Measurements from ENCODE around the gene CGB2.
"Not testable (repeated sequence)": the region's sequence is repeated elsewhere in the genome, so short reads cannot be mapped to it uniquely, and the experiment has no call there.

DNA sequence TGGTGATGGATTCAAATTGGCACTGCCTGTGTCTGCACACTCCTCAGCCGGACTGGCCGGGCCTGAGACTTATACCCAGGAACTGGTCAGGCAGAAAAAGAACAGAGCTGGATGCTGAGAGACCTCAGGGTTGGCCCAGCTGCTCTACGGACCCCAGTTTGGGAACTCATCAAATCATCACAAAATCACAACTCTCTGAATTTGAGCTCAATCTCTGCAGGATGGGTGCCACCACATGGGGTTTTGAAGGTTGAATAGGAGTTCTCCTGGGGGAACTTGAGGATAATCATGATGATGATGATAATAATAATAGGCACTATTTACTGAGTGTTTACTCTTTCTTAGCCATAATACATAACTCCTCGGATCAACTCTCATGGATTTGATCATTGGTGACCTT lies 11.0 kb downstream of the CGB2 start:
- not testable (repeated sequence) for TF ChIP-seq CTCF (IDR thresholded peaks at IDR 0.05); EZH2 (IDR thresholded peaks at IDR 0.05; ENCODE audit: borderline replicate concordance, insufficient read depth, low read depth, low read length, poor library complexity, severe bottlenecking)

All from B cell (primary cell).